PC-9 (cell line): ENCODE data around the gene PTPRM.

Experiments used
- CTCF ChIP-seq: fragments of 200-600 bp; sonication (generic); conservative IDR thresholded peaks from 2 replicates; pipeline ENCODE4 v1.6.1; 2017; ENCODE audit warnings: mixed run types, antibody characterized with exemption, mild to moderate bottlenecking, moderate library complexity
- EZH2 ChIP-seq: fragments of 200-600 bp; sonication (generic); IDR thresholded peaks from 2 replicates; pipeline ENCODE4 v1.8.0; 2017; ENCODE audit warnings: antibody characterized with exemption, low read depth

- TF ChIP-seq CTCF, result no peak
- no peak for TF ChIP-seq EZH2
Observed at GRCh38 chr18:8130096-8130495, 563.0 kb downstream of the PTPRM start.
